K562 treated with DMSO at 1 percent for 4 hours (cell line): Measurements from ENCODE around the gene MFAP3. TPM values are rescaled to one million over a fixed set of nuclear protein-coding genes. Genes with fewer than 3 reads are reported as not detected.

ENCODE experiments used
- total RNA-seq: library from RNA; unstranded; fragments of 300-600 nt; gene quantifications from 2 replicates; pipeline ENCODE4 v1.2.3, GENCODE V29; 2022; ENCODE audit not compliant: insufficient read depth

MFAP3 gene
- total RNA-seq: 10.9 and 13.8 TPM in 2 replicates

GRCh38 chr5:154038707-154039457, at the start of gene MFAP3, which contains the start of gene FAM114A2:
TSS of gene MFAP3 (plus strand) at chr5:154038967. CDS start at chr5:154049723, 10,756 bp downstream.
TSS of gene FAM114A2 (minus strand) at chr5:154038910. CDS start at chr5:154034953, 3,957 bp downstream.

Other genes with a start within 250 kb of the MFAP3 start
- gene FAM114A2, start 57 bp upstream of the MFAP3 start, total RNA-seq: 18.3 and 18.8 TPM in 2 replicates
- 13.9 and 17.2 TPM in 2 replicates for gene GALNT10, start 151.8 kb downstream of the MFAP3 start, total RNA-seq